CD4-positive, alpha-beta T cell treated with Interleukin-6 at 100 ng/mL for 8 hours (primary cell): ENCODE measurements around the gene CELF2.
A peak's percentile ranks its signal among the peaks of the same experiment; 100 is the strongest.
"Not testable (repeated sequence)": the region's sequence is repeated elsewhere in the genome, so short reads cannot be mapped to it uniquely, and the experiment has no call there.

Source experiments
- DNase-seq: peaks from one replicate; pipeline ENCODE4 v3.0.0-alpha.2; 2020; ENCODE audit warnings: mixed read lengths, low spot score

CELF2 gene

DNA sequence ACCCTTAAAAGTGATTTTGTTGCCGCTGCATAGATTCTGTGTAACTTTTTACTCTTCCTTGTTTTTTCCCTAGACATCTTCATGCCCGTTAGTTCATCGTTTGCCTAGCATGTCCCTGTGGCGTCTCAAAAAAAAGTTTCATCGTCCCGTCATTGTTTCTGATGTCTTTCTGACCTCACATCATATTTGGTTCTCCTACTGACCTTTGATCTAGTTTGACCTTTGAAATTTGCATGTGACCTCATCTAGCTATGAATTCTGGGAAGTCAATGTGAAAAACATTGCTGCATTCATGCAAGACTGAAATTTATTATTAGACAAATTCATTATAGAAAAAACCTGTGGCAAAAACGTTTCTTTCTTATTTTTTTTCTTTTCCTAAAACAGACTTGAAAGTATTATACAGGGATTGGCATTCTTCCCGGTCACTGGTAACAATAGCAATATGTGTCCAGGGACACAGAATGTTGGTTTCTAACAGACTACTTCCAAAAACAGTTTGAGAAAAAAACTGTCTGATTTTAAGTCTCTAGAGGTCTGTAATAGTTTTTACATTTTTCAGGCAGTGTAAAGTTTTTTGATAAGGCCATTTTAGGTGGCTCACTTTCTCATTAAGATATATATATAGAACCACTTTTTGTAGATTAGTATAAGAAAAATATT, 312.8 kb downstream of the CELF2 start:
- no peak for DNase-seq

DNA sequence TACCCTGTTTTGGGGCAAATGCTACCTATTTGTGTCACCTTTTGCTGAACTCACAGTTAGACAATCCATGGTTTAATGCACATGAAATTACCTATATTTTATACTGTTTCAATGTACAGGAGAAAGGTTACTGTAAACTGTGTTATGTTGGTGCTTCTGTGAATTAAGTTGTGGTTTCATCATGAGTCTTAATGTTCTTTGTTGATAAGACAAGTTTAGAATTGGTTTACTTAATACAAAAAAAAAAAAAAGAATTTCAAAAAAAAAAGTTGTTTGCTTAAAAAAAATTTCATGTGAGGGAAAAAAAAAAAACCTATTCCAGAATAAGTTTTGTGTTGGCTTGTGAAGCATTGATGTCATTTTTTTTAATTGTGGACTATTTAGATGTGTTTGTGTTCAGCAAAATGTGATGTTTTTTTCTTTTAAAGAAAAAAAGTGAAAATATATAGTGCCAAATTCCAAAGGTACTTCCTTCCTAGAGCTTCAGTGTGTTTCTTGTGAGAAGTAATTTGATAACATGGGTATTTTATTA, 313.4 kb downstream of the CELF2 start:
- DNase-seq = no peak

DNA sequence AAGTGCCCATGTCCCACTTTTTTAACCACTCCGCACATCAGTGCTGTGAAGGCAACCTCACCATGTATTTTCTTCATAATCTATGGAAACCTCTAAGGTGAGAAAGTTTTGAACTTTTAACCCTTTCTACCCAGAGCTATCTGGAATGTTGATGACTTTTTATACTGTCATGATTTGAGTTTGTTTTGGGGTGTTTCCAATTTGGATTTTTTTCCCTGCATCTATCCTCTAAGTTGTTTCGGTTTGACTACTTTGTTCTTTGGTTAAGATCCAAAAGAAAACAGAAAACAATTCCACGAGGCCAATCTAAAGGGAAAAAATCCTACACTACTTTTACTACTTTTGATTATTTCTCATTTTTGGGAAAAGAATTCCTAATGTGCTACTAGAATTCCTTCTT, 314.1 kb downstream of the CELF2 start:
- DNase-seq = no peak

DNA sequence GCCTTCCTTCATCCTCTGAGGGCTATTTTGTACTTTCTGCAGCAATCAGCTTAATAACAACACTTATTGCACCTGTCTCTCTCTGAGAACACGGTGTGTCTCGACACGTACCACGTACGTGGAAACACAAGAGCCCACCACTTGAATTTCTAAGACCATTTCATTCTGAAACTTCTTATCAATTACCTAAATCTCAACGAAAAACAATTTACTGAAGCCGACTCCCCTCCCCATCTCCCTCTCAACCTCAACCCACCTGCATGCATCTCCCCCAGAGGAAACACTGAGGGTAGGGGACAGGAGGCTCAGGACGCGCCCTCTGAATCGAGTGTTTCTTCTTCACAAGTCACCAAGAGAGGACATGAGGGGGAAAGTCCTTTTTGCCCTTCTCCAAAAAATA, 315.2 kb downstream of the CELF2 start:
- DNase-seq = no peak

DNA sequence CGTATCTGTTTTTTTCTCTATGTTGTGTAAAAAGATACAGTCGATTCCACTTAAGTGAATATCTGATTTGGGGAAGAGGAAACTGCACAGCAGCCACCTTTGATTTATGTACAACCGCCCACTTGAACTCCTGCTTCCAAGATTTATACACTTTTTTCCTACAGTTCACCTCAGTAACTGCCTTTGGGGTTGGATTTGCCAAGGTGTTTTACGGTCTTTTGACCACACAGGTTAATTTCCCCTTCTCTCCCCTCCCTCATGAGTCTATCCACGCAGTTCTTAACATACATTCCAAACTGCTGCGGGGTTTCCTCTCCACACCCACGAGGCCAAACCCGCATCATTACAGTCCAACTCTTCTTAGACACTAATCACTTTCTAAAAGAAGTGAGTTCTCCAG, 316.8 kb downstream of the CELF2 start:
- no peak for DNase-seq

DNA sequence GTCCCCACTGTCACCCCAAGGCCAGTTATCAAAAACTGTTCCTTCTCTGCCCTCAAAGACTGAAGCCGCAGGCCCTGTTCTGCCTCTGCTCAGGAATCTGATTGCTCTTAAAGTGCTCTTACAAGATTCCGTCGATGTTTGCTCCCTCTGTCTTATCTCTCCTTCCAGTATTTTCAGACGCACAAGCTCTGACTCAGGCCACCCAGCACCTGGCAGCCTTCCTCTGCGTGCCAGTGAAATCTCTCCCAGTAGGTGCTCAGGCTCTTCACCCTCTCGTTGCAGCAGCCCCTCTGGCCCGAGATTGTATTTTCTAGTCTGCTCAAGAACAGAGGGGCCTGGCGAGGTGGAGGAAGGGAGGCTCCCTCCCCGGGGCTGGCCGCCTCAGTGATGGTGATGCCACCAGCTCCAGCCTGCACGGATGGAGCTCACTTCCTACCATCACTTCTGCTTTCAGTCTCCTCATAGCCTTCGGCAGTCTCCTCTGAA, 317.5 kb downstream of the CELF2 start:
- DNase-seq = no peak

DNA sequence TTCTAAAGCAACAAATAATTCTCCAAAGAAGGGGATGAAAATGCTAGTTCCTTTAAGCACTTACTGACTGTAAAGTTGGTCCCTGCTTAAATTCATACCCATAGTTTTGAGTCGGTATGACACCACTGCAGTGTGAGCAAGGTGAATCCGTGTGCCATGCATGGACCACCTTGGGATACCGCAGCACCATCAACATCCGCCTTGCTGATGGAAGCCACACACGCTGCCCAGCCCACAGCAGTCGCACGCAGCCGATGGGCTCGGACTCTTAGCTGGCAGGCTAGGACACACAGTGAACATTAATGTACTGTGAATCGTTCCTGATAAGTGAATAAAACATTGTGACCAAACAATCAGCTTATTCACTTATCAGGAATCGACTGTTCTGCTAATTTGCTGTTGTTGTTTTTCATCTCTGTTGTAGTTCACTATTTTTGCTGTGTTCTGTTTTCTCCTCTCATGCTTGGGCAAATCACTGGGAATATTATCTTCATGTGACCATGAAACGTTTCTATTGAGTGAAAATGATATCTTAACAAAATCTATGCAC, 318.3 kb downstream of the CELF2 start:
- DNase-seq = no peak

DNA sequence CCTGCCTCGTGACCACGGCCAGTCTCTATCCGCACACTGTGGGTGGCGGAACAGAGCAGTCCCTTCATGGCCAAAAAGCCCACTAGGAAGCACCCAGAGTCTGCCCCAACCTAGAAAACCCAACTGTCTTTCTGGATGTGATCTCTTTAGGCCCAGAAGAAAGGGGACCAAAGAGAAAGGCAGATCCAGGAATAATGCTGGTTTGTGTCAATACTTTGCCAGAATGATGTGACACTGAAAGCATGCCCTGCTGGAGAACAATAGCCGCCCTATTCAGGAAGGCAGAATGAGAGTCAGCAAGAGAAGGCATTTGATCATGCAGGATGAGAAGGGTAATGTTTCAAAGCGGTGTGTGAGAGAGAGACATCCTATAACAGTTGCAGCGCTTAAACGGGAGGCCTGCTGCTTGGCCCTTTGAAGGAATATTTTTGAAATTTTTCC, 319.1 kb downstream of the CELF2 start:
- DNase-seq = no peak

DNA sequence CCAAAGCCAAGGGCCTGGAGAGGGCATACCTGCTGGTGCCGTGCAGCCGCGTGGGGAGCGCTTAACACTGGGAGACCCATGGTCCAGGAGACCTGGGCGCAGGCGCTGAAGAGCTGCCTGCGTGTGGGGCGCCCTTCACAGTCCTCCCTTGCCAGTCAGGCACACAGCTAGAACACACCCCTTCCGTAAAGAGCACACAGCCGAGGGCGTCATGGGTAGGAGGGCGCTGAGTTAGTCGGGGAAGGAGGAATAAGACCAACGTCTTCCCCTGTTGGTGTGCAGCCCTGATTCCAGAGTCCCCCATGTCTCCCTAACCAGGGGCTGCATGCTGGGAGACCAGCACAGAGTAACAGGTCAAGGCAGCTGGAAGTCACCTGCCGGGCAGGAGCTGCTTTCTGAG, 319.8 kb downstream of the CELF2 start:
- peak; percentile 15 for DNase-seq

DNA sequence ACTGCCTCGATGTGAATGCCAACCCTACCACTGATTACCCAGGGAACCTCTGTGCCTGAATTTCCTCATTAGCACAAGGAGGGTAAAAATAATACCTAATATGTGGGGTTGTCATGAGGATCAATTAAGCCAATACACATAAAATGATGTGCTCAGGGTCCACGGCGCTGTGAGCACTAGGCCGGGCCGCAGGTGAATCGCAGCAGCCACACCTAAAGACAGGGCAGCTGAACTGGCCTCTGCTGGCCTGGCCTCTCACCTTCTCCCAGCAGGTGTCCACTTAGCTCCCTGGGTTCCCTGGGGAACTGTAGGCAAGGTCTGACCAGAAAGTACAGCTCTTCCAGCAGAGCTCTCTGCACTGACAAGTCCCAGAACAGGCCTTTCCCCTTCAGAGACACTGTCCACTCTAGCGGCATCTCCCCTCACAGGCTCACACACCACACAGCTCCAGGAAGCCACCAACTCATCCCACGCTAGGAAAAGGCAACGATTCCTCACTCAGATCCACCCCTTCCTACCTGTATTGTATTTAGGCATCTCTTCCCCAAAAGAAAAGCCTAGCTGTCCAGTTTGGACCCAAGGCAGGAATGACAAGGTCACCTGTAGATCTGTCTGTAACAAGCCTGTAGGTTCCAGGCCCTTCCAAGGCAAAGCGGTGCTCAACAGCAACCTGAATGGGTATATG, 320.6 kb downstream of the CELF2 start:
- DNase-seq = no peak

DNA sequence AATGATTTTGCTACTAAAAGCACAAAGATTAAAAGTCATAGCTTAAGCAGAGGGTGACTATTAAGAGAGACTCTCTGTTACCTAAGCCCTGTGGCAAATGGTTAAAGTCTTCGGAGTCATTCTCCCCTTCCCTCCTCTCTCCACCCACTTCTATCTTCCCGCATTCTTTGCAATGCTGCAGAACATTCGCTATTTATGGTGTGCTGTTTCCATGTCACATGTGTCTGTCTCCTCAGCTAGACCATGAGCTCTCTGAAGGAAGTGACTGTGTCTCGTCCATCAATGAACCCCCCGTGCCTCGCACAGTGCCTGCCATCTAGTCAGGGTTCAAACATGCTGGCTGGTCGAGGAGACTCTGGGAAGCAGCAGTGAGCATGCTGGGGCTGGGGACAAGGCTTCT, 321.3 kb downstream of the CELF2 start:
- DNase-seq = no peak

DNA sequence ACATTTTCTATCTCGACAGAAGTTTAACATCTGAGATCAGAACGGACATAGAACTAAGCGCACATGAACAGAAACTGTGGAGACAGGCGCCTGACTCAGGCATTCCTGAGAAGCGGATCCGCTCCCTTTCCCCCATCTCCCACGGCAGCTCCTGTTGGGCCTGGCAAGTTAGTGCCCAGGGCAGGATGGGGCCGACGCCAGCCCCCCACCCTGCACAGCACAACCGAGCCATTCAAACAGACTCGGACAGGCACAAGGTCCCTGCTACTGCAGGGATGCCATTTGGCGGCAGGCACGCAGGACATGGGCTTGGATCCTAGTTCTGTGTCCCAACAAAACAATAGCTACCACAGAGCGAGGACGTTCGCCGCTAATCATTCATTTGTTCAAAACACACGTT, 322.0 kb downstream of the CELF2 start:
- DNase-seq = no peak

DNA sequence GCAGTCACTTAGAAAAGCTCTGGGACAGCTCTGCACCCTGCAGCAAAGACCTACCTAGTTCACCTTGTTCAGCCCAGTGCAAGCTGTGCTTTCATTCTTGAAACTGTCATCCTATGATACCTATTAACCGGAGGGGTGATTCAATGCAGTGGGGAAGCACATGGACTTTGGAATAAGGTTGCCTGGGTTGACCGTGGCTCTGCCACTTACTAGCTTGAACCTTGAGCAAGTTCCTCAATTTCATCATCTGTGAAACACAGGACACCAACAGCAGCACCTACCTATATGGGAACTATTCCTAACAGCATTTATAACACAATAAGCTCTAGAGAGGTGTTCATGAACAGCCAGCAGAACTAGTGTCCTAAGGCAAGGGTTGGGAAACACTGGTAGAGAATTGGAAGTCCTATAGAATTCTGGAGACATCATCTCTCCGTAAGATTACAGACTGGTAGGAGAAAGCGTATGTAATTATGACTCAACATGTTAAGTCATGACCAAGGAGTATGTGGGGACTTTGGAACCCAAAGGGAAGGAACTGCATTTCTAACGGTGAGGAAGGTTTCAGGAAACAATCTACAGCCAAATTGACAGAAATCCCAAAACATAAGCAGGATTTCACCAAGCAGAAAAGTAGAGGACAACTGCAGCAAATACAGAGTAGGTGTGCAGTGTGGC, 323.8 kb downstream of the CELF2 start:
- no peak for DNase-seq

DNA sequence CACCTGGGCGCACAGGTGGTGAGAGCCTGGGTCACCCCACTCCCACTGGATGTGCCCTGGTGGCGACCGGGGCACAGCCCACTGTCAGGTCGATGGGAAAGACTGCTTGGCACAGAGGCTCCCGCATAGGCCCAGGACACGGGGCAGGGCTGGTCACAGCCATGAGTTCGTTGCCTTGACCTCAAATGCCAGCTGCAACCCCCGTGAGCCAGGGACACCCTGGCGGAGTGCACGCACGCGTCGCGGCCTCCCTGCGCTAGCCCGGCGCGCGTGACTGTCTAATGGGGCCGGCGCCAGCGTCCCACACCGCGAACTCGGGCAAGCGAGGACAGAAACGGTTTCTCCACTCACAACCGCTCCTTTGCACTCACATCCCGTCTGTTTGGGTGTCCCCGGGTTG, 326.4 kb downstream of the CELF2 start:
- no peak for DNase-seq

DNA sequence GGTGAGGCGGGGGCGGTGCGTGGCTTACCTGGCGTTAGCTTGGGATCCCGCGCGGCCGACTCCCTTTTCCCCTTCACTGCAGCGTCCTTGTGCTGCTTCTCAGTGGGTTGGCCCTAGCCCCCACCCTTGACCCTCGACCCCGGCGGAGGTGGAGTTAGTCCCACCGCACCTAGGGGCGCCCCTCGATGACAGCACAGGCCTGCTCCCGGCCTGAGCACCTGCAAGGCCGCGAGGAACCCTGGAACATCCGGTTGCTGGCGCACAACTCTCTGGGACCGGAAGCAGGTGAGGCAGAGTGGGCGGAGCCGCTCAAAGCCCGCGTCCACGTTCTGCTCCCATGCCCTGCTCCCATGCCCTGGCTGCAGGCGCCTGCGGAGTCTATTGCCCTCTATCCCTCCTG, 326.9 kb downstream of the CELF2 start:
- no peak for DNase-seq

DNA sequence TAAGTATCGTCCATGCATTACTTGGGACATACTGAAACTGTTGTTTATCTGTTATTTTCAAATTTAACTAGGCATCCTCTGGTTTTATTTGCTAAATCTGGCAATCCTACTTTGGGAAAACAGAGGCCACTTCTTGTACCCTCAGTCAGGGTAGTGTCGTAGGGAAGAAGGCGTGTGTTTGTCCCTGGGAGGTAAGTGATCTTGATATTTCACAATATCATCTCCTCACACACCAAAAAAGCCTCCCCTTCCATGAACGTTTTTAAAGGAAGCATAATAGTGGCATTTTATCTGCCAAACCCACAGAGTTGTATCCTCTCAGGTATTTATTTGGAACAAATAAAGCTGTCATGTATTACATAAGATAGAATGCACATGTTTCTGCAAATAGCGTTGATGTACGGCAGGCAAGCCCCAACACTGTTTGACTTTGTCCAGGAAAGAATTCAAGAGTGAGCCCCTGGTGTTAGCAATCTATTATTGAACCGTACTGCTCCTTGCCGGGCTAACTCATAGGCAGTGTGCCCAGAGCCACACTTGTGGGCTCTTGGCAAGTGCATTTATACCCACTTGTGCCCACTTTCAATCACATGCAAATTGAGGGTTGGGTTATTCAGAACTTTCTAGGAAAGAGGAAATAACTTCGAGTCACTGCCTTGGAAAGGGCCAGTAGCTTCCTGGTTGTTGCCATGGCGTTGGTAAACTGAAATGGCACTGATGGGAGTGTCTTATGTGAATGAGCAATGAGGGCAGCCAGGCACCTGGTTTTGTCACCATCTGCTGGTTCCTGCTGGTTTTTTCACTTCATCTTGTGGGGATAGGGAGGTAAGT, 327.8 kb downstream of the CELF2 start:
- DNase-seq = no peak

DNA sequence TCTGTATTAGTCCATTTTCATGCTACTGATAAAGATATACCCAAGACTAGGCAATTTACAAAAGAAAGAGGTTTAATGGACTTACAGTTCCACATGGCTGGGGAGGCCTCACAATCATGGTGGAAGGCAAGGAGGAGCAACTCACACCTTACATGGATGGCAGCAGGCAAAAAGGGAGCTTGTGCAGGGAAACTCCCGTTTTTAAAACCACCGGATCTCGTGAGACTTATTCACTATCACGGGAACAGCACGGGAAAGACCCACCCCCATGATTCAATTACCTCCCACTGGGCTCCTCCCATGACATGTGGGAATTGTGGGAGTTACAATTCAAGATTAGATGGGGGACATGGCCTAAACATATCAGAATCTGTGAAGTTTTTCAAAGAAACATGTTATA, 329.9 kb downstream of the CELF2 start:
- not testable (repeated sequence) for DNase-seq

DNA sequence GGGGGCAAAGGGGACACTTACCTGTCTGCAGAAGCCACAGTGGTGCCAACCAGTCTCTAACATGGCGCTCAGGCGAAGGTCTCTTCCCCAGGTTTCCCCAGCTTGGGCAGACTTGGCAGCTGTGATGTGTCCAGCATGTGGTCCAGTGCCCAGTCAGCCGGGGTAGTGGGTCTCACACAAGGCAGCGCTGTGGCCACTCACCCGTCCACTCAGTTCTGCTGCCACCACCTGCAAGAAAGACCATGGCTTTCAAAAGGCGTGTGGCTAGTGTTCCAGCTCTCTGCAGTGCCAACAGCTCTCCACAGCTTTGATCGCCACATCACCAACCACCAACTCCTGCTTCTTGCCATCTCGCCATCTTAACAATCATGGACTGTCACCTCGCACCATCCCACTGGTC, 334.1 kb downstream of the CELF2 start:
- no peak for DNase-seq

DNA sequence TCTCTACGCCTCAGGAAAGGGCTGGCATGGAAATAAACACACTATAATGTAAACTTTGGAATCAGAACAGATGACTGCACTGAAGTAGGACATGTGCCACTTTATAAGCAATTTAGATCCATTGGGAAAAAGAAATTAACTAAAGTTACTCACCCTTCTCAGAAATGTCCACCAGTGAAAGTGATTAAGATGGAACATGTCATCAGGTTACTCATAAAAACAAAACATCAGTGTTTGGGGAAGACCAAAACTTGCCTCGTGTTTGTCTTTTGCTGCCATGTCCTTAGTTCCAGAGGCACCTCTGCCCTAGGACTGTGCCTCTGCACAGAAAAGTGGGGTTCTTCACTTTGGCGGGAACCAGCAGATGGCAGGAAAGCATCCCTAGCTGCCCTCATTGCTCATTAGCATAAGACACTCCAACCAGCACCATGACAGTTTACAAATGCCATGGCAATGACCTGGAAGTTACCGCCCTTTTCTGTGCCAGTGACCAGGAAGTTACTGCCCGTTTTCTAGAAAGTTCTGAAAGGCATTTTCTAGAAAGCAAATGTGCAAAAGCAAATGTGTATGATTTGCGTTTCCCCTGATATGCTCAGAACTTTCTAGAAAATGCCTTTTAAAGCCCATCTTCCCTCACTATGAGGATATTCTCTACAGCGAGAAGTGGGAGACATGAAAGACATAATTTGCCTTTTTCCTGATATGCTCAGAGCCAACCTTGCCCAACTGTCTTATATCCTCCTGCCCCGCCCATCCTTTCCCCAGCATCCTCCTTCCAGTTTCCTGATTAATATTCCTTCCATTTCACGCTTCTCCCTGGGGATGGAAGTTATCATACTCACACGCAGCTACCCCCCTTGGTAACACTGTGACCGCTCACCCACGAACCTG, 335.6 kb downstream of the CELF2 start:
- DNase-seq = no peak

DNA sequence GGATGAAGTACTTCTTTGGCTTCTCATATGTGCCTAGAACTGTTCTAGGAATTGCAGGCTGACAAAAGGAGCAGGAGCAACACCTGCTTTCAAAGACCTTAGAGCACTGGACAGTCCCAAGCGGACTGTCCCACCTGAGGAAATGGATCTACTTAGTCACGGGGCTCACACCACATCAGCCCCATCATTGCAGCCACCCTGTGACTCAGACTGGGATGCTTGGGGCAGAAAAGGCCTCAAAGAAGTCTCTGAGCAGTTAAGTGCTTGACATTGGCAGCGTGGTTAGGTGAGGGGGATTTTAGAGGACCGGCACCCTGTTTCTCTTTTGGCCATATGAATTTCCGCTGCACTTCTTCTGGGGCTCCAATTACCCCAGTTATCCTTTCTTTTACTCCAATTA, 337.2 kb downstream of the CELF2 start:
- DNase-seq = no peak

DNA sequence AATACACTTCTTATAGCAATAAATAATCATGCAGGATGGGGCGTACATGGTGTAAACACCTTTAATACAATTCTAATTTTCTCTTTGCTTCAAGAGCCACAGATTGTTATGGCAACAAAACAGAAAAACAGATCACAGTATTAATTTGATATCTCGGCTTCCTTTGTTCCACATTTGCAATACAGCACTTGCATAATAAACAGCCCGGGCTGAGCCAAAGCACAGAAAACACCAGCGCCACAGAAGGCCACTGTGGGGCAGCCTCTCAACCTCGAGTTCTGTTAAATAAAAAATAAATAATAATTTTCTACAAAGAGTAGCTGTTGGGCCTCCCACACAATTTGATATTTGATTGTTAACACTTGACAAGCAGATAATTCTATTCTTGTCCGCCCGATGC, 337.9 kb downstream of the CELF2 start:
- no peak for DNase-seq
